Measurements from ENCODE around the gene CEBPB.

CEBPB gene

GRCh38 chr20:50220894-50221365, 30.3 kb downstream of the CEBPB start:
- no peak for TF ChIP-seq CTCF (IDR thresholded peaks at IDR 0.05; ENCODE audit: borderline replicate concordance, insufficient read depth, low read depth, low read length)
- H3K4me3 ChIP-seq (ENCODE audit: low read depth, low read length) = no peak overlapping the region

GRCh38 chr20:50221501-50222308, 31.1 kb downstream of the CEBPB start:
- TF ChIP-seq CTCF (IDR thresholded peaks at IDR 0.05; ENCODE audit: borderline replicate concordance, insufficient read depth, low read depth, low read length) = no peak
- H3K4me3 ChIP-seq (ENCODE audit: low read depth, low read length) = no peak overlapping the region

GRCh38 chr20:50222309-50223038, 31.8 kb downstream of the CEBPB start:
- H3K4me3 ChIP-seq (ENCODE audit: low read depth, low read length) = no peak overlapping the region
- no peak for TF ChIP-seq CTCF (IDR thresholded peaks at IDR 0.05; ENCODE audit: borderline replicate concordance, insufficient read depth, low read depth, low read length)

DNA sequence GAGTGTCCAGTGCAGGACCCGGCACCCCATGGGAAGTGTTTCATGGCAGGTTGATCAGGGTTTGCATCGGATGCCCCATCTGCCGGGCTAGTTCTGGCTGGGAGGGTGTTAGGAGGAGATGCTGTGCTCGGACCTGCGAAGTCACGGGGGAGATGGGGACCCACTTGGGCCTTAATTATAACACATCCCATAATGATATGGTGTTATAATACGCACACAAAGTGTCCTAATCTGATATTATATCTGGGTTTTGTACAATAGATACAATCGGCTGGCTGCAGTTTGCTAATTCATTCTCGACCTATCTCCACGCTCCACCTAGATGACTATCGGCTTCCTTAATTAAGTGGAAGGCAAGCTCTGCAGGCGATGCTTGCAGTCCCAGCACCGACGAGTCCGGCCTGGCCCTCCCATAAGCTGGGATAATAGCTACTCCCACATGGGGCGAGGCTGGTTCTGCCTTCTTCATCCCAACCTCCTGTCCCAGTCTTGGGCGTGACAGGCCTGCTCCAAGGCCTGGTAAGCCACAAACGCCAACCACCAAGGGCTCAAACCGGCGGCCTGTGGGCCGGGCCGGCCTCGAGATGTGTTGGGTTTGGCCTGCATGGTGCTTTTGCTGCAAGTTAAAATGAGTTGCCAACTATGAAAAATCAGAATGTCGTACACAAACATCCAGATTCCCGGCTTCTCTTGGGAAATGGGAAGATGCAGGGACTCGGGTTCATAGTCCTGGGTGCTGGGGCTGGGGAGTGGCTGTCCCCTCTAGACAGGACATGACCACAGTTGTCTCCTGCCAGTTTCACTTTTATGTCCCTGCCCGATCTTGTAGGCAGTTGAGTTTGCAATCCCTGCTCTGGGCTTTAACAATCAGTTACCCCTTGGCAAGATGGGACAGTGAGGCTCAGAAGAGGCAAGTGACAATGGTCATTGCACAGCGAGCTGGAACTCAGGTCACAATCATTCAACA, 32.7 kb downstream of the CEBPB start:
- TF ChIP-seq CTCF (IDR thresholded peaks at IDR 0.05; ENCODE audit: borderline replicate concordance, insufficient read depth, low read depth, low read length) = no peak
- no peak overlapping the region for H3K4me3 ChIP-seq (ENCODE audit: low read depth, low read length)

GRCh38 chr20:50224052-50224451, 33.4 kb downstream of the CEBPB start:
- no peak overlapping the region for H3K4me3 ChIP-seq (ENCODE audit: low read depth, low read length)
- no peak for TF ChIP-seq CTCF (IDR thresholded peaks at IDR 0.05; ENCODE audit: borderline replicate concordance, insufficient read depth, low read depth, low read length)

DNA sequence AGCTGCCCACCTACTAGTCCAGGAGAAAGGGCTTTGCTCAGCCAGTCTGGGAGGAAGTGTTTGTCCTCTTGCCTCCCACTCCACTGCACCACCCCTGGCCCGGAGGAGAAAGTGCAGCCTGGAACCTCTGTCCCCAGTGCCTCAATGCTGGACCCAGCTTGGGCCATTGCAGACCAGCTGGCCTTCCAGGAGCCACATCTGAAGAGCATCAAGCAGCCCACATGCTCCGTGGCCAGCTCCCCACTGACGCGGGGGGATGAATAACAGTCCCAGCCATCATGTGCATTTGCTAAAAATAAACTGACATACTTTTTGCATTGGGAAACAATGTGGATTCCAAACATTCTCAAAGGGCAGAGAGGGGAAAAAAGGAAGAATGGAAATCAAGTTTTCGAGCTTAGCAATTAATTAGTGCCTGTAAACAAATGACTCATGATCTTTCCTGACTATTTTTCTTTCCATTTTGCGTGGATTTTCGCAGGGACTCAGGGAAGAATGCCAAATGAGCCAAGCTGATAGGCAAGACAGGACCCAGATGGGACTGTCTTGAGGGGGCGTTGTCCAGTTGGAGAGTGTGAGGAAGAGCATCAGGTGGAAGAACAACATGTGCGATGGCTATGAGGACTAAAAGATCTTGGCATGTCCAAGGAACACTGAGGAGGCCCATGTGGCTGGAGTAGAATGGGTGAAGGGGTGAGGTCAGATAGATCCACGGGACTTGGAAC, 34.1 kb downstream of the CEBPB start:
- H3K4me3 ChIP-seq (ENCODE audit: low read depth, low read length) = no peak overlapping the region
- peak; percentile 15; the same call in 1 of the 2 replicates for TF ChIP-seq CTCF (IDR thresholded peaks at IDR 0.05; ENCODE audit: borderline replicate concordance, insufficient read depth, low read depth, low read length)
